Natural killer cell treated with Interleukin-12 subunit alpha and Interleukin-12 subunit beta and Interleukin-15 and Interleukin-18, amount 100 ng/mL, for 72 hours (primary cell): ENCODE measurements around the gene HAUS1. TPM values are rescaled to one million over a fixed set of nuclear protein-coding genes. Genes with fewer than 3 reads are reported as not detected.
A peak's percentile ranks its signal among the peaks of the same experiment; 100 is the strongest.
"Not testable (repeated sequence)": the region's sequence is repeated elsewhere in the genome, so short reads cannot be mapped to it uniquely, and the experiment has no call there.

Experiments
- ATAC-seq, 2 donors: fragments of 150-1000 bp; cut with Tn5 transposase in 1 of 2; sonication (Bioruptor Pico), chemical (Tn5 transposase) in 1 of 2; 2 replicates each; pipeline ENCODE4 v1.10.0; 2021
- DNase-seq: peaks from one replicate; pipeline ENCODE4 v3.0.0; 2022; ENCODE audit warnings: low spot score
- H3K27ac Mint-ChIP-seq, 2 donors: 1 replicate in 1 of 2; 2 replicates in 1 of 2; pipeline ENCODE4 v1.8.0; 2022; ENCODE audit warnings: mixed read lengths in 2 of 2, mild to moderate bottlenecking in 1 of 2, moderate library complexity in 1 of 2
- H3K27me3 Mint-ChIP-seq, 2 donors: 1 replicate in 1 of 2; 2 replicates in 1 of 2; pipeline ENCODE4 v1.8.0; 2022; ENCODE audit warnings: mixed read lengths in 2 of 2
- H3K36me3 Mint-ChIP-seq: one replicate; pipeline ENCODE4 v1.8.0; 2022; ENCODE audit warnings: mixed read lengths
- H3K4me1 Mint-ChIP-seq, 2 donors: 1 replicate in 1 of 2; 2 replicates in 1 of 2; pipeline ENCODE4 v1.8.0; 2022; ENCODE audit warnings: low read depth in 2 of 2, mixed read lengths in 2 of 2, mild to moderate bottlenecking in 1 of 2
- H3K4me3 Mint-ChIP-seq: one replicate; pipeline ENCODE4 v1.8.0; 2022; ENCODE audit warnings: mixed read lengths
- H3K9me3 Mint-ChIP-seq: 2 replicates; pipeline ENCODE4 v1.8.0; 2022; ENCODE audit warnings: mixed read lengths
- total RNA-seq, 2 donors: library from RNA; stranded (reverse); gene quantifications; one replicate each; pipeline ENCODE4 v1.2.3, GENCODE V29; 2022

HAUS1 gene
- total RNA-seq, 2 donors from 2014 or later = 32.7 to 42.3 TPM

DNA sequence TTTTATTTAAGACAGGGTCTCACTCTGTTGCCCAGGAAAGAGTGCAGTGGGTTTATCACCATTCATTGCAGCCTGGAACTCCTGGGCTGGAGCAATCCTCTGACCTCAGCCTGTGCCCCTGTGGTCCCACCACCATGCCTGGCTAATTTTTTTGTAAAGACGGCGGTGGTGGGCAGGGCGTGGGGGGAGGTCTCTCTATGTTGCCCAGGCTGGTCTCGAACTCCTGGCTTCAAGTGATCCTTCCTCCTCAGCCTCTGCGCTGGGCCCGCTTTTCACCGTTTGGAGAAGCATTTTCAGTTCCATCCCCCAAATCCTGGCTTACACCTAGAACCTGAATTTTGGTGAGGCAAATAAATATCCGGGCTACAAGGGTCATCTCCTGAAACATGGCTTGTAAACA is 4.7 kb upstream of the HAUS1 start:
- no peaks in the 10 kb centered on the region for H3K27me3 Mint-ChIP-seq
- no peaks in the 10 kb centered on the region for H3K9me3 Mint-ChIP-seq
- H3K36me3 Mint-ChIP-seq = peaks cover 7% of the 10 kb centered on the region
- H3K4me3 Mint-ChIP-seq = no peak overlapping the region
- peak overlapping the region in 1 of 2 donors; percentile 95 for H3K27ac Mint-ChIP-seq
- DNase-seq (no peak), ATAC-seq (no peak)
- peaks cover 11 to 20% of the 10 kb centered on the region in 2 donors for H3K4me1 Mint-ChIP-seq

GRCh38 chr18:46109386-46109785 is 5.2 kb downstream of the HAUS1 start:
- no peaks in the 10 kb centered on the region for H3K27me3 Mint-ChIP-seq
- H3K4me3 Mint-ChIP-seq = no peak overlapping the region
- H3K36me3 Mint-ChIP-seq = peaks cover 14% of the 10 kb centered on the region
- ATAC-seq (no peak), DNase-seq (no peak)
- no peak overlapping the region for H3K27ac Mint-ChIP-seq
- no peaks in the 10 kb centered on the region for H3K9me3 Mint-ChIP-seq
- H3K4me1 Mint-ChIP-seq = peaks cover 11 to 19% of the 10 kb centered on the region in 2 donors

DNA sequence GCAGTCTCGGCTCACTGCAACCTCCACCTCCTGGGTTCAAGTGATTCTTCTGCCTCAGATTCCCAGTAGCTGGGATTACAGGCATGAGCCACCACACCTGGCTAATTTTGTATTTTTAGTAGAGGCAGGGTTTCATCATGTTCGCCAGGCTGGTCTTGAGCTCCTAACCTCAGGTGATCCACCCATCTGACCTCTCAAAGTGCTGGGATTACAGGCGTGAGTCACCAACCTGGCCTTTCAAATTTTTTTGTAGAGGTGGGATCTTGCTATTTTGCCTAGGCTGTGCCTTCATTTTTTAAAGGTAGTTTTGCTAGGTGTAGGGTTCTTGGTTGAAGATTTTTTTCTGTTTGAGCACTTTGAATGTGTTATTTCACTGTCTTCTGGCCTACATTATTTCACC is 6.2 kb downstream of the HAUS1 start:
- ATAC-seq (no peak), DNase-seq (no peak)
- Mint-ChIP-seq H3K27me3 (no peaks in the 10 kb centered on the region), H3K27ac (no peak overlapping the region), H3K9me3 (no peaks in the 10 kb centered on the region), H3K36me3 (peaks cover 14% of the 10 kb centered on the region), H3K4me3 (no peak overlapping the region), H3K4me1 (peaks cover 5 to 13% of the 10 kb centered on the region in 2 donors)

GRCh38 chr18:46113751-46114150 is 9.6 kb downstream of the HAUS1 start:
- no peak for ATAC-seq
- DNase-seq = no peak
- Mint-ChIP-seq H3K9me3 (no peaks in the 10 kb centered on the region), H3K4me1 (peaks cover 9 to 12% of the 10 kb centered on the region in 2 donors), H3K36me3 (peaks cover 10% of the 10 kb centered on the region), H3K4me3 (no peak overlapping the region), H3K27me3 (no peaks in the 10 kb centered on the region), H3K27ac (no peak overlapping the region)

DNA sequence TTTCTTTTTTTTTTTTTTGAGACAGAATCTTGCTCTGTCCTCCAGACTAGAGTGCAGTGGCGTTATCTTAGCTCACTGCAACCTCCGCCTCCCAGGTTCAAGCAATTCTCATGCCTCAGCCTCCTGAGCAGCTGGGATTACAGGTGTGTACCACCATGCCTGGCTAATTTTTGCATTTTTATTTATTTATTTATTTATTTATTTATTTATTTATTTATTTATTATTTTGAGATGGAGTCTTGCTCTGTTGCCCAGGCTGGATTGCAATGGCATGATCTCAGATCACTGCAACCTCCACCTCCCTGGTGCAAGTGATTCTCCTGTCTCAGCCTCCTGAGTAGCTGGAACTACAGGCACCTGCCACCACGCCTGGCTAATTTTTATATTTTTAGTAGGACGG is 22.4 kb downstream of the HAUS1 start:
- not testable (repeated sequence) for H3K27ac Mint-ChIP-seq, H3K27me3 Mint-ChIP-seq, DNase-seq, H3K4me3 Mint-ChIP-seq, H3K4me1 Mint-ChIP-seq, H3K9me3 Mint-ChIP-seq, H3K36me3 Mint-ChIP-seq, ATAC-seq

DNA sequence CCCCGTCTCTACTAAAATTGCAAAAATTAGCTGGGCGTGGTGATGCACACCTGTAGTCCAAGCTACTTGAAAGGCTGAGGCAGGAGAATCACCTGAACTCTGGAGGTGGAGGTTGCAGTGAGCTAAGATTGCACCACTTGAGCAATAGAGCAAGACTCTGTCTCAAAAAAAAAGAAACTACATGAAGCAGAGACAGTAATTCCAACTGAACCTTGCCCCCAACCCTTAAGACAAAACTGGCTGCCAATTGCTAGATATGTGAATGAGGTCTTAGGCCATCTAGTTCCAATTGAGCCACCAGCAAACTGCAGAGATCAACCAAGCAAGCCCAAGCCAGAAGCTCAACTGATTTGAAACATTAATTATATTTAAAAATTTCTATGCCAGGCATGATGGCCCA is 25.9 kb downstream of the HAUS1 start:
- H3K27ac Mint-ChIP-seq = no peak overlapping the region
- H3K4me1 Mint-ChIP-seq = no peaks in the 10 kb centered on the region
- DNase-seq (no peak), ATAC-seq (no peak)
- H3K4me3 Mint-ChIP-seq = no peak overlapping the region
- no peaks in the 10 kb centered on the region for H3K9me3 Mint-ChIP-seq
- H3K27me3 Mint-ChIP-seq = no peaks in the 10 kb centered on the region
- no peaks in the 10 kb centered on the region for H3K36me3 Mint-ChIP-seq

DNA sequence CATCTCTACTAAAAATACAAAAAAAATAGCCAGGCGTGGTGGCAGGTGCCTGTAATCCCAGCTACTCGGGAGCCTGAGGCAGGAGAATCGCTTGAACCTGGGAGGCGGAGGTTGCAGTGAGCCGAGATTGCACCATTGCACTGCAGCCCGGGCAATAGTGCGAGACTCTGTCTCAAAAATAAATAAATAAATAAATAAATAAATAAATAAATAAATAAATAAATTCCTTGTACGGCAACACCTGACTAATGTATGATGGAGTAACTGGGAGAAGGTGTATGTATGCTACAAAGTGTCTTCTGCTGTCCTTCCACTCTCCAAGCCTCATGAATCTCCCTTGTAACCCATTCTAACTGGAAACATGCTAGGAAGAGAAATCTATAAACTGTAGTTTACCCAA is 26.4 kb downstream of the HAUS1 start:
- H3K9me3 Mint-ChIP-seq, H3K4me1 Mint-ChIP-seq, DNase-seq, H3K27me3 Mint-ChIP-seq, H3K4me3 Mint-ChIP-seq, H3K36me3 Mint-ChIP-seq, H3K27ac Mint-ChIP-seq, ATAC-seq: not testable (repeated sequence)

DNA sequence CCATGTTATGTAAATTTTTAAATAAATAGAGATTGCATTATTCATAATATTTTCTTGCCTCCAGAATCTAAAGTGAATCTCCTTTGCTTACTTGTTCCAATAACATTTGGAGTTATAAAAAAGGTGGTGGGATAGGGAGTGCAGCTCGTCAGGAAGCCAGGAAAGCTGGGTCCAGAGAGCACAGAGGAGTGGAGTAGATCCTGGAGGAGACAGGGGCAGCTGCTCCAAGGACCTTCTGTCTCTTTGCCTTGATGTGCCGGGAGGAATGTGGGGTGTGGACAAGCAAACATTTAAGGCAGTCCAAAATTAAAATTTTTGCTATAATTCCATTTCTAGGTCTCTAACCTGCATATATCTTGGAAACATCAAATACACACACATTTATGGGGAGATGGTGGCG is 29.3 kb downstream of the HAUS1 start:
- H3K4me1 Mint-ChIP-seq = no peaks in the 10 kb centered on the region
- DNase-seq (no peak), ATAC-seq (no peak)
- H3K27ac Mint-ChIP-seq = no peak overlapping the region
- no peak overlapping the region for H3K4me3 Mint-ChIP-seq
- H3K36me3 Mint-ChIP-seq = no peaks in the 10 kb centered on the region
- no peaks in the 10 kb centered on the region for H3K27me3 Mint-ChIP-seq
- no peaks in the 10 kb centered on the region for H3K9me3 Mint-ChIP-seq

GRCh38 chr18:46134920-46135675 is 30.9 kb downstream of the HAUS1 start:
- H3K4me3 Mint-ChIP-seq = no peak overlapping the region
- no peak for ATAC-seq

GRCh38 chr18:46140173-46140572 is 36.0 kb downstream of the HAUS1 start:
- Mint-ChIP-seq H3K9me3 (no peaks in the 10 kb centered on the region), H3K36me3 (no peaks in the 10 kb centered on the region), H3K4me1 (no peaks in the 10 kb centered on the region), H3K27me3 (no peaks in the 10 kb centered on the region), H3K27ac (no peak overlapping the region), H3K4me3 (no peak overlapping the region)
- ATAC-seq (no peak), DNase-seq (no peak)

More at GRCh38 chr18:46134920-46135675, 30.9 kb downstream of the HAUS1 start:
- Mint-ChIP-seq H3K4me1 (no peaks in the 10 kb centered on the region), H3K36me3 (no peaks in the 10 kb centered on the region), H3K9me3 (no peaks in the 10 kb centered on the region), H3K27ac (no peak overlapping the region), H3K27me3 (no peaks in the 10 kb centered on the region)
- DNase-seq = no peak

DNA sequence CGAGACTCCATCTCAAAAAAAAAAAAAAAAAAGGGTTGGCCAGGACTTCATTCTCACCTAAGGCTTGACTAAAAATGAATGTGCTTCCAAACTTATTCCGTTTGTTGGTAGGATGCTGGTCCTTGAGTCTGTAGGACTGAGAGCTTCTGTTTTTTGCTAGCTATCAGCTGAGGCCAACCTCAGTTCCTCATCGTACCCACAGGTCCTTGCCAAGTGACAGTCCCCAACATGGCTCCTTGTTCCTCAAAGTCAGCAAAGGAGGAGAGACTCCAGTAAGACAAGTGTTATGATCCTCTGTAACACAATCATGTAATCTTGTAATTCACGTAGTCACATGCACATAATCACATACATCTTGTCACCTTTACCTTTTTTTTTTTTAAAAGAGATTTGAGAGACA is 37.0 kb downstream of the HAUS1 start:
- Mint-ChIP-seq H3K27ac (no peak overlapping the region), H3K4me3 (no peak overlapping the region), H3K36me3 (no peaks in the 10 kb centered on the region), H3K4me1 (no peaks in the 10 kb centered on the region), H3K27me3 (no peaks in the 10 kb centered on the region), H3K9me3 (no peaks in the 10 kb centered on the region)
- DNase-seq (no peak), ATAC-seq (no peak)

DNA sequence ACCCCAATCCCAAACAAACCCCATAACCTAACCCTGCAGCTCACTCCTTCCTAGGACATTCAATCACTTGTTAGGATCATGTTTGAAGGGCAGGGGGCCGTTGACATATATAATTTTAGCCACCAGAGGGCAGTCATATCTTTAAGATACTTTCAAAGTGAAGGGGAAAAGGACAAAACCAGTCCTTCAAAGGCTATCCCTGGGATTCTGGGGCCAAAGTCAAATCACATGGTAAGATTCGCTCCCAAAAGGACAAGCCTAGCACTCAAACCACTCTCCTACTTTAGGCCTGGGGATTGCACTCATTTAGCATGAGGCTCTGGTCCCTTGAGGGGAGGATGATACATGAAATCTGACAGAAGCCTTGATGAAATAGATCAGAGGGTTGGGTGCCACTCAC is 44.6 kb downstream of the HAUS1 start:
- DNase-seq (no peak), ATAC-seq (no peak)
- Mint-ChIP-seq H3K9me3 (no peaks in the 10 kb centered on the region), H3K4me3 (no peak overlapping the region), H3K27me3 (no peaks in the 10 kb centered on the region), H3K4me1 (peaks cover 0 to 7% of the 10 kb centered on the region in 2 donors), H3K27ac (no peak overlapping the region), H3K36me3 (no peaks in the 10 kb centered on the region)

DNA sequence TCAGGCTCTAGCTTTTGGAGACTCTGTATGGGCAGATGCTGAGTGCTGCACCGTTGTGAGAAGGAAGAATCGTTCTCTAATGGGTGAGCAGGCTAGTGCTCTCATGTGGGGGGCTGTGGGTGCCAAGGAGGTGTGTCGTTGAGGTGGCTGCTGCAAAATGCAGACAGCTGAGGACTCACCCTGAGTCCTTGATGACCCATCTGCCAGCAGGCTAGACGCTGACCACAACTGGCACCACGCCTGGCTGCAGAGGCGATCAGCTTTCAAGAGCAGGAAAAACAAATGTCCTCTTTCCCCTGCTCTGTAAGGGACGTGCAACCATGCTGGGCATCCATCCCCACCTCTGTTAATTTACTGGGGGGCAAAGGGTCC is 48.2 kb downstream of the HAUS1 start:
- H3K4me1 Mint-ChIP-seq = peaks cover 23 to 25% of the 10 kb centered on the region in 2 donors
- no peaks in the 10 kb centered on the region for H3K9me3 Mint-ChIP-seq
- no peaks in the 10 kb centered on the region for H3K36me3 Mint-ChIP-seq
- H3K27ac Mint-ChIP-seq = no peak overlapping the region
- ATAC-seq (no peak), DNase-seq (no peak)
- no peaks in the 10 kb centered on the region for H3K27me3 Mint-ChIP-seq
- no peak overlapping the region for H3K4me3 Mint-ChIP-seq

DNA sequence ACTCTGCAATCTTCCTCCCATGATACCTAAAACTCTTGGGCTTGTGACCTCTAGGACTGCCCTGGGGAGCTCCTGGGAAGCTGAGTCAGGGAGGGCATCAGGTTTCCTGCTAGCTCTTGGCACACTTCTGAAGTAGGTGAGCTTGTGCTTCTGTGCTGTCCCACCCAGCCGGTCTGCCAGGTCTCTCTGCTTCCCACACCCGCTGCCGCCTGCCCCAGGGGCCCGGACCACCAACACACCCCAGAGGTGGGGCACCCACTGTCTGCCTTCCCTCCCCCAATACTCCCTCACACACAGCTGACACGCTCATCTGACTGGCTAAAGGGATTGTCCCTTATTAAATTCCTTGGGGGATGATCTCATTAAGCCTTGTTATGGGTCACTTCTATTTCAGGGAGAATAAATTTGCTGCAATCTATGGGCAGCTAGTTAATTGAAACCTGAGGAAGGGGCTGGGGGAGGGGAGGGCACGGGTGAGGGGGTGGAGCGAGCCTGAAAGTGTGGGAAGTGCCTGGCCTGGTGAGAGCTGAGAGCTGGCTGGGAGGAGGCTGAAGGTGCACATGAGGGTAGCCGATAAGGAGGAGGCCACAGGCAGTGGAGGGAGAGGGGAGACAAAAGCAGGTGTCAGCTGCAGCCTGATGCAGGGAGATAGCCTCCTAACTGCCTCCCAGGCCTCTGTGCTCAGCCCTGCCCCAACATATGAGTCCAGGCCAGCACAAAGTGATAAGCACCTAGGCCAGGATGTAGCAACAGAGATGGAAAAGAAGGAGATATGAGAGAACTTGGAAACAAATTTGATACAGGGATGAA is 48.8 kb downstream of the HAUS1 start:
- H3K27me3 Mint-ChIP-seq = no peaks in the 10 kb centered on the region
- no peaks in the 10 kb centered on the region for H3K36me3 Mint-ChIP-seq
- DNase-seq (no peak), ATAC-seq (no peak)
- H3K27ac Mint-ChIP-seq = peak overlapping the region in 1 of 2 donors; percentile 11
- no peak overlapping the region for H3K4me3 Mint-ChIP-seq
- H3K9me3 Mint-ChIP-seq = no peaks in the 10 kb centered on the region
- peaks cover 26 to 28% of the 10 kb centered on the region in 2 donors for H3K4me1 Mint-ChIP-seq
